Measurements from ENCODE around the gene TBCA.

DNA sequence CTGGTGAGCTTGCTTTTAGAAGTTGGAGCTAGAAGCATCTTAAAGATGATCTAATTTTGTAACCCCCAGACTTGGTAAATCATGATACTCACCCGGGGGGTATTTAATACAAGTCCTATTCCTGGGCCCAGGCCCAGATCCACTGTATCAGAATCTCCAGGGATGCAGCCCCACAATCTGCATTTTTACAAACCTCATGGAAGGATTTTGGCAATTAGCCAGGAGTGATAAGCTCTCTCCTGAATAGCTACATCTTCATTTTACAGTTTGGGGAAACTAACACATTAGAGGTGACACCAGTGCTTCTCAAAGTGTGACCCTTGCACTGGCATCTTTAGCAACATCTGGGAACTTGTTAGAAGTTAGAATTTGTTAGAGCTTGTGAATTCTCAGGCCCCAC is 106.5 kb downstream of the TBCA start:
- TF ChIP-seq, protein P1, sequence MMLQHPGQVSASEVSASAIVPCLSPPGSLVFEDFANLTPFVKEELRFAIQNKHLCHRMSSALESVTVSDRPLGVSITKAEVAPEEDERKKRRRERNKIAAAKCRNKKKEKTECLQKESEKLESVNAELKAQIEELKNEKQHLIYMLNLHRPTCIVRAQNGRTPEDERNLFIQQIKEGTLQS (CRISPR knock-in tag; conservative IDR thresholded peaks at IDR 0.05): no peak
- TF ChIP-seq, protein P2, sequence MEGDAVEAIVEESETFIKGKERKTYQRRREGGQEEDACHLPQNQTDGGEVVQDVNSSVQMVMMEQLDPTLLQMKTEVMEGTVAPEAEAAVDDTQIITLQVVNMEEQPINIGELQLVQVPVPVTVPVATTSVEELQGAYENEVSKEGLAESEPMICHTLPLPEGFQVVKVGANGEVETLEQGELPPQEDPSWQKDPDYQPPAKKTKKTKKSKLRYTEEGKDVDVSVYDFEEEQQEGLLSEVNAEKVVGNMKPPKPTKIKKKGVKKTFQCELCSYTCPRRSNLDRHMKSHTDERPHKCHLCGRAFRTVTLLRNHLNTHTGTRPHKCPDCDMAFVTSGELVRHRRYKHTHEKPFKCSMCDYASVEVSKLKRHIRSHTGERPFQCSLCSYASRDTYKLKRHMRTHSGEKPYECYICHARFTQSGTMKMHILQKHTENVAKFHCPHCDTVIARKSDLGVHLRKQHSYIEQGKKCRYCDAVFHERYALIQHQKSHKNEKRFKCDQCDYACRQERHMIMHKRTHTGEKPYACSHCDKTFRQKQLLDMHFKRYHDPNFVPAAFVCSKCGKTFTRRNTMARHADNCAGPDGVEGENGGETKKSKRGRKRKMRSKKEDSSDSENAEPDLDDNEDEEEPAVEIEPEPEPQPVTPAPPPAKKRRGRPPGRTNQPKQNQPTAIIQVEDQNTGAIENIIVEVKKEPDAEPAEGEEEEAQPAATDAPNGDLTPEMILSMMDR (IDR thresholded peaks at IDR 0.05): no peak
- TF ChIP-seq CBFB (CRISPR knock-in tag; IDR thresholded peaks at IDR 0.05; ENCODE audit: low read depth): no peak
- TF ChIP-seq, protein P3, sequence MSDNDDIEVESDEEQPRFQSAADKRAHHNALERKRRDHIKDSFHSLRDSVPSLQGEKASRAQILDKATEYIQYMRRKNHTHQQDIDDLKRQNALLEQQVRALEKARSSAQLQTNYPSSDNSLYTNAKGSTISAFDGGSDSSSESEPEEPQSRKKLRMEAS (CRISPR knock-in tag; IDR thresholded peaks at IDR 0.05): no peak
- TF ChIP-seq, protein P4, sequence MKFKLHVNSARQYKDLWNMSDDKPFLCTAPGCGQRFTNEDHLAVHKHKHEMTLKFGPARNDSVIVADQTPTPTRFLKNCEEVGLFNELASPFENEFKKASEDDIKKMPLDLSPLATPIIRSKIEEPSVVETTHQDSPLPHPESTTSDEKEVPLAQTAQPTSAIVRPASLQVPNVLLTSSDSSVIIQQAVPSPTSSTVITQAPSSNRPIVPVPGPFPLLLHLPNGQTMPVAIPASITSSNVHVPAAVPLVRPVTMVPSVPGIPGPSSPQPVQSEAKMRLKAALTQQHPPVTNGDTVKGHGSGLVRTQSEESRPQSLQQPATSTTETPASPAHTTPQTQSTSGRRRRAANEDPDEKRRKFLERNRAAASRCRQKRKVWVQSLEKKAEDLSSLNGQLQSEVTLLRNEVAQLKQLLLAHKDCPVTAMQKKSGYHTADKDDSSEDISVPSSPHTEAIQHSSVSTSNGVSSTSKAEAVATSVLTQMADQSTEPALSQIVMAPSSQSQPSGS (CRISPR knock-in tag; IDR thresholded peaks at IDR 0.05; ENCODE audit: borderline replicate concordance, low read depth): no peak

Measured in WTC11 (cell line).